ENCODE data around the gene USP32. TPM values are rescaled to one million over a fixed set of nuclear protein-coding genes. Genes with fewer than 3 reads are reported as not detected.

Gene USP32
- total and polyA plus RNA-seq, 2 donors (not counting 3 experiments of a cell fraction or from before 2014, with no cell fraction given): 15.7 to 52.9 TPM

DNA sequence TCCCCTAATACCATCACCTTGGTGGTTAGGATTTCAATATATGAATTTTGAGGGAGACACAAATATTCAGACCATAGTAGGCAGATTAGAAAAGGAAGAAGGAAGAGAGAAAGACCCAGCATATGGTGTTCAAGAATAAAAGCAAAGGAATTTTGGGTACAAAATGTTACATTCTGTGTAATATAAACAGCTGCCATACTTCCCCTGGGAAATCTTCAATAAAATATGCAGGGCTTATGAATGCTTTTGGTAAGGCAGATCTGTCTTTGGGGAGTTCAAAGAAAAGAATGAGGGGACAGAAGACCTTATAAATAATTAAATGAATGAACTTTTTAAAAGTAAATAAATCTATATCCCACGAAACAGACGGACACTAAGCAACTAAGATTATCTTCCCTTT lies 91.9 kb downstream of the USP32 start:
- Histone ChIP-seq H3K9me3 (replicated peaks; ENCODE audit: control insufficient read depth, insufficient read depth, low read length) (no peaks in the 10 kb centered on the region), H3K79me2 (ENCODE audit: control insufficient read depth, insufficient read depth, low read length) (peaks cover 17% of the 10 kb centered on the region), H3K27ac (ENCODE audit: insufficient read depth, low read depth, low read length) (no peak overlapping the region), H4K20me1 (replicated peaks; ENCODE audit: control insufficient read depth, extremely low read depth, insufficient read depth, low read length) (peaks cover 5% of the 10 kb centered on the region), H3K4me3 (replicated peaks in 1 of 3; ENCODE audit: insufficient read depth in 1 of 3, low read depth in 1 of 3, low read length in 3 of 3) (no peak overlapping the region), H3K4me1 (ENCODE audit: control insufficient read depth, extremely low read depth, insufficient read depth, low read length) (no peaks in the 10 kb centered on the region), H3K4me2 (ENCODE audit: insufficient read depth, low read length) (no peak overlapping the region), H3K9ac (replicated peaks; ENCODE audit: extremely low read depth, insufficient read depth, low read length) (no peak overlapping the region), H3K36me3 (ENCODE audit: control insufficient read depth in 2 of 2, extremely low read depth in 1 of 2, insufficient read depth in 2 of 2, low read length in 2 of 2) (no peaks in the 10 kb centered on the region), H3K9me1 (replicated peaks; ENCODE audit: control insufficient read depth, extremely low read depth, insufficient read depth, low read length) (no peaks in the 10 kb centered on the region), H2AFZ (ENCODE audit: low read depth, low read length) (no peak overlapping the region), H3K27me3 (ENCODE audit: control insufficient read depth in 2 of 2, insufficient read depth in 2 of 2, low read length in 2 of 2) (no peaks in the 10 kb centered on the region)
- DNase-seq (ENCODE audit: low read depth, low spot score): no peak
- ChIA-PET CTCF (no interaction called here), POLR2A (no interaction called here)
- FAIRE-seq: no peak
- intact Hi-C loops (cut with micrococcal nuclease) (no loop called here), dilution Hi-C loops (cut with MboI; ENCODE audit: extremely low pct_ligation_motif_present, low sequenced_read_pairs) (no loop called here)
- TF ChIP-seq JUN (IDR thresholded peaks at IDR 0.05; ENCODE audit: borderline replicate concordance, insufficient read depth, insufficient read length, low read depth): no peak
- TF ChIP-seq, protein P1, sequence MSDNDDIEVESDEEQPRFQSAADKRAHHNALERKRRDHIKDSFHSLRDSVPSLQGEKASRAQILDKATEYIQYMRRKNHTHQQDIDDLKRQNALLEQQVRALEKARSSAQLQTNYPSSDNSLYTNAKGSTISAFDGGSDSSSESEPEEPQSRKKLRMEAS (IDR thresholded peaks at IDR 0.05; ENCODE audit: insufficient read depth, insufficient read length): no peak
- no peak for TF ChIP-seq GATA2 (IDR thresholded peaks at IDR 0.05; ENCODE audit: insufficient read depth, insufficient read length, low read depth, low read length)
- no peak for TF ChIP-seq POLR2A (IDR thresholded peaks at IDR 0.05; ENCODE audit: low read depth, low read length)
- no peak for TF ChIP-seq MYC (IDR thresholded peaks at IDR 0.05; ENCODE audit: low read depth, low read length)
- TF ChIP-seq POLR2AphosphoS5 (IDR thresholded peaks at IDR 0.05; ENCODE audit: insufficient read depth, low read depth, low read length): no peak
- TF ChIP-seq, protein P2, sequence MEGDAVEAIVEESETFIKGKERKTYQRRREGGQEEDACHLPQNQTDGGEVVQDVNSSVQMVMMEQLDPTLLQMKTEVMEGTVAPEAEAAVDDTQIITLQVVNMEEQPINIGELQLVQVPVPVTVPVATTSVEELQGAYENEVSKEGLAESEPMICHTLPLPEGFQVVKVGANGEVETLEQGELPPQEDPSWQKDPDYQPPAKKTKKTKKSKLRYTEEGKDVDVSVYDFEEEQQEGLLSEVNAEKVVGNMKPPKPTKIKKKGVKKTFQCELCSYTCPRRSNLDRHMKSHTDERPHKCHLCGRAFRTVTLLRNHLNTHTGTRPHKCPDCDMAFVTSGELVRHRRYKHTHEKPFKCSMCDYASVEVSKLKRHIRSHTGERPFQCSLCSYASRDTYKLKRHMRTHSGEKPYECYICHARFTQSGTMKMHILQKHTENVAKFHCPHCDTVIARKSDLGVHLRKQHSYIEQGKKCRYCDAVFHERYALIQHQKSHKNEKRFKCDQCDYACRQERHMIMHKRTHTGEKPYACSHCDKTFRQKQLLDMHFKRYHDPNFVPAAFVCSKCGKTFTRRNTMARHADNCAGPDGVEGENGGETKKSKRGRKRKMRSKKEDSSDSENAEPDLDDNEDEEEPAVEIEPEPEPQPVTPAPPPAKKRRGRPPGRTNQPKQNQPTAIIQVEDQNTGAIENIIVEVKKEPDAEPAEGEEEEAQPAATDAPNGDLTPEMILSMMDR (IDR thresholded peaks at IDR 0.05; ENCODE audit: extremely low read depth in 1 of 2, insufficient read depth in 1 of 2, low read depth in 1 of 2, low read length in 2 of 2): no peak
- no peak for TF ChIP-seq FOS (IDR thresholded peaks at IDR 0.05; ENCODE audit: borderline replicate concordance, insufficient read depth, low read length)
- no peak for TF ChIP-seq EZH2 (IDR thresholded peaks at IDR 0.05; ENCODE audit: borderline replicate concordance, low read depth, low read length, severe bottlenecking)
- BruUV-seq (replicated peaks): no TSS peak

Measured in endothelial cell of umbilical vein (primary cell).